Inferior parietal cortex (tissue), 1 donor: Measurements from ENCODE around the gene CT83.

Source experiments
- DNase-seq: peaks from one replicate; pipeline ENCODE4 v3.0.0-alpha.2; 2016; ENCODE audit errors: extremely low spot score

The CT83 gene

GRCh38 chrX:116462822-116463221, at the start of gene CT83:
CT83 (minus strand) TSS chrX:116462976; CDS start chrX:116462856, 120 bp downstream.
- no peak for DNase-seq

DNA sequence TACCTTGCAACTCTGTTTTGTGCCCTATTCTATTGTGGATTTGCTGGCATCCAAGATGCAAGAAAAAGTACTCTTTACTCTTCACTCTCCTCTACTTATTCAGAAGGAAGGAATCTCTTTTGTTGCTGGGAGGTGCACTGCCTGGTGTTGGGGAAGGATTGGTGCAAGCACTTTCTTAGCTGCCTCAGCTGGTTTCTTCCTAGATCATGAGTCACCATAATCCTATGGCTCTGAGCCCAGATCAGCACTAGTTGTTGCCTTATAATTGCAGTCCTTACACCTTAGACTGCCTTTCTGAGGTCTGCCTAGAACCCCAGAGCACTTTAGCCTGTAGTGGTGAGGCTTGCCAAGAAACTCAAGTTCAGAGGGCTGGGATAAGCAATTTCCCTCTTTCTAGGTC, 37.0 kb upstream of the CT83 start:
- DNase-seq: no peak

- no peak for DNase-seq
Measured at GRCh38 chrX:116493271-116493670, 30.5 kb upstream of the CT83 start.

DNA sequence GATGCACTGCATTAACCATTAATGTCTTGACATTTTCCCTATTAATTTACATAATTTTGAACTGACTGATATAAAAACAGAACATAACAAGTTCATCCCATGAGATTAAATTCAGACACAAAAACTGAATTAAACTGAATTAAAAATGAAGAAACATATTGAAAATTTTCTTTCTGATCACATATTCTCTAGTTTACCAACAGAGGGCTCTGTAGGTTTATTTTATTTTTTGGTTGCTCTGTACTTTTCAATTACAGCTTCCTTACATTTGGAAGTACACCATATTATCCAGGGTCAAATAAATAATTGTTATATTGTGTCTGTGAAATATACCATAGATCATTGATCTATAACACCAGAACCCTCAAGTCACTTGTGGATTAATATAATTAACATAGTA, 27.3 kb upstream of the CT83 start:
- DNase-seq: peak; percentile 2

DNA sequence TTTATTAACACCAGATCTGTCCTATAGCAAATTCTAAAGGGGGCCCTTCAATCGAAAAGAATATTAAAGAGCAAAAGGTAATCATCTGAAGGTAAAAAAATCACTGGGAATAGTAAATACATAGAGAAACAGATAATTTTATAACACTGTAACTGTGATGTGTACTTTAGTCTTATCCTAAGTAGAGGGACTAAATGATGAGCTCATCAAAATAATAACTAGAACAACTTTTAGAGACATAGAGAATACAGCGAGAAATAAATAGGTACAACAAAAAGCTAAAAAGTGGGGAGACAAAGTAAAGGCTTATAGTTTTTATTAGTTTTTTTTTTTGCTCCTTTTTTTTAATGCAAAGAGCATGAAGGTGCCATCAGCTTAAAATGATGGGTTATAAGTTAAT, 17.3 kb upstream of the CT83 start:
- DNase-seq: no peak

DNA sequence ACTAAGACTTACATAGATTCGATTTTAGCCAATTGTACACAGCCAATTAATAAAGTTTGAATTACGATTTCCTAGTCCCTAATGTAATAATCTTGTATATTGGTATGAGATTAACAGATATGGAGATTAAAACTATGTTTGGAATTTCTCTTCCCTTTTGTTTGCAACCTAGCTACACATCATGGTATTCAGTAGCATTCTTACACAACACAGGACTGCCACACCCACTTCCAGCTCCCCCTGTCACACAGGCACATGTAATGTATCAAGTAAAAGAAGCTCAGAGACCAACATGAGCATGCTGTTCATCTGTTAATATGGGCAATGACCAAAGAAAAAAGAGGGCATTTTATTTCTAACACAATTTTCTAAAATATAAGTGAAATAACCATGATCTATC, 13.6 kb downstream of the CT83 start:
- DNase-seq: no peak

GRCh38 chrX:116436358-116436816, 26.4 kb downstream of the CT83 start, which contains the start of gene SLC6A14:
SLC6A14 (plus strand) TSS chrX:116436606; CDS start chrX:116436710, 104 bp downstream.
- no peak for DNase-seq

DNA sequence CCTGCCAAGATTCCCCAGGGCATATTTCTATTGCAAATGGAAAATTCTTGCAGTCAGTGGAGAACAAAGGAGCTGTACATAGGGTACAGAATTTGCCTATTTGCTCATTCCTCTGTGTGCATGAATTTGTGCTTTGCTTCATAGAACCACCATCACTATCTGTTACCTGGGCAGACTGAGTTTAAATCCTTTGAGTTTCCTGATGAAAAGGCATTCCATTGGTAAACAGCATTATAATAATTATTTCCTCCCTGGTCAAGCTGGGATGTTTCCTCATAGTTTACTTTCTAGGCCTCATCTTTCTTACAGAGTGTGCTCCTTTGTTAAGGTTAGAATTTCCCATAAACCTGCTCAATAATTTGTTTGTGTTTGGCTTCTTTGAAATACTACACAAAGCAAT, 27.2 kb downstream of the CT83 start:
- DNase-seq: no peak

DNA sequence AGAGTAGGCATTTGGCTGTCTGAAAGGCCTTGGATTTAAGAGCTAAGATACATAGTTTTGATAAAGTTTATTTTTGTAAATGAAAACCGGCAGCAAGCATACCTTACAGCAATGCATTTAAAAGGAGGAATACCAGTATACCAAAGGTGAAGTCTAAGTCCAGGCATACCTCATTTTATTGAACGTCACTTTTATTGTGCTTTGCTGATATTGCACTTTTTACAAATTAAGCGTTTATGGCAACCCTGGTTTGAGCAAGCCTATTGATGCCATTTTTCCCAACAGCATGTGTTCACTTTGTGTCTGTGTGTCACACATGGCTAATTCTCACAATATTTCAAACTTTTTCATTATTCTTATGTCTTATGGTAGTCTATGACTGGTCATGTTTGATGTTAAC, 34.8 kb downstream of the CT83 start:
- no peak for DNase-seq

DNA sequence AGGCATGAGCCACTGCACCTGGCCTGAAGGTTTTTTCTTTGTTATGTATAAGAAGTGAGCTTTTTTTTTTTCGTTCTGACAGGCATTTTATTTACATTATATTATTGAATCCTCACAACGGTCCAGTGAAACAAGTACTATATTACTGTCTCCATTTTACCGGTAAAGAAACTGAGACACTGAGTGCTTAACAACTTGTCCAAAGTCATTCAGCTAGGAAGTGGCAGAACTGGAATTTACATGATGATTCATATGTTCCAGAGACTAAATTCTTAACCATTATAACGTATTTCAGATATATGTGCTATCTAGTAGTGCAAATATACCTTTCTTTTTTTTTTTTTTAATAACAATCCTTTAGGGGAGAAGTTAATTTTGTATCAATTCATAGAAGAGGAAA, 44.8 kb downstream of the CT83 start:
- no peak for DNase-seq

DNA sequence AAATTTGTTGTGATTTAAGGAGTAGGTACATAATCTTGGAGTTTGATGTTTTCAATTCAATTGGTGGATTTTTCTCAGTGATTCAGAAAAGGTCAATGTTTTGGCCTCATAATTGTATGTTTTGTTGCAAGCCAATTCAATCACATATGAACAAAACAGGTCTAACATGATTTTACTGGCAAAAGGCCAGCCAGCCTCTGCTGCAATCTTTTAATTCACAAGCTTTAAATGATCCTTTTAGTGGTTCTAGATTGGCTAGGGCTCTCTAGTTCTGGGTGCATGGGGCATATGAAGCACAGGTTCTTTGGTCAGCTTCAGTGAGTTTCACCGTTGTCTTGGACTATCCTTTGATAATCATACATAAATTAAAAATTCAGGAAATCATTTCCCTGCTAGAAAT, 45.6 kb downstream of the CT83 start:
- no peak for DNase-seq

- DNase-seq: no peak
Measured at GRCh38 chrX:116413273-116413672, 49.5 kb downstream of the CT83 start.
